ENCODE data around the gene MYCBP. TPM values are rescaled to one million over a fixed set of nuclear protein-coding genes. Genes with fewer than 3 reads are reported as not detected.
A peak's percentile ranks its signal among the peaks of the same experiment; 100 is the strongest.

The MYCBP gene
- total RNA-seq, 1 experiment from 2014 or later: 33.1 TPM

DNA sequence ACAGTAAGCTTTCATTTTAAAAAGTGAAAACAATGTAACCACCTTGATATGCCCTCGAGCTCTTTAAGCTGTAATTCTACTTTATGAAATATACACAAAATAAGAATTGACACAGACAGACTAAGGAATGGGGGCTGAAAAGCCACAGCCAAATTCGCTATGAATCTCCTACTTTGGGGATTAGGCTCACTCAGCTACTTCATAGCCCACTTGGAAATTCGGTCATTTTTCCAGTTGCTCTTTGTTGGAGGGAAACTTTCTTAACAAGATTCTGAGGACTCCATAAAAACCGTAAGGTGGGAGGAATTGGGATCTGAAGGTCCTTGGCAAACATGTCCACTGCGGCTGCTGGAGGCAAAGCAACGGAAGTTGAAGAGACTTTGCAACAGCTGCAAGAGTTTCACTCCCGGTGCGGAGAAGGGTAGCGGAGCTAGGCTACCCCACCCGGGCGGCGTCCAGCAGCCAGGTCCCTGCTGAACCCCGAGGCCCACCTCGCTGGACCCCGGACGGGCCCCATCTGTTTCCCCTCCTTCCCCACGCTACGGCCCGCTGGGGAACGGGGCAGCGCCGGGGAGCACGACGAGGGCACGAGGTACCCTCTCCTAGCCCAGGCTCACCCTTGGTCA is 634 bp downstream of the MYCBP start:
- Histone ChIP-seq H3K23ac (ENCODE audit: insufficient read length, low read depth, low read length) (no peak overlapping the region), H2BK15ac (ENCODE audit: low read depth, low read length) (no peak overlapping the region), H3K4ac (ENCODE audit: low read depth, low read length) (no peak overlapping the region), H3T11ph (ENCODE audit: low read length) (no peak overlapping the region), H3K79me2 (ENCODE audit: insufficient read depth, low read length) (no peaks in the 10 kb centered on the region), H3K27me3 (ENCODE audit: insufficient read depth, low read length) (no peaks in the 10 kb centered on the region), H2BK120ac (ENCODE audit: low read depth, low read length, poor library complexity, severe bottlenecking) (no peak overlapping the region), H3K9me3 (ENCODE audit: control insufficient read depth, low read depth, low read length) (no peaks in the 10 kb centered on the region), H4K8ac (replicated peaks; ENCODE audit: insufficient read length, low read depth, low read length) (no peak overlapping the region), H3K4me1 (ENCODE audit: insufficient read depth, low read length) (no peaks in the 10 kb centered on the region), H3K23me2 (ENCODE audit: insufficient read length, low read depth, low read length, poor library complexity, severe bottlenecking) (peaks cover 11% of the 10 kb centered on the region), H2BK12ac (ENCODE audit: insufficient read length, low read depth, low read length) (no peak overlapping the region), H3K56ac (ENCODE audit: insufficient read length, low read depth, low read length) (no peak overlapping the region), H2BK5ac (ENCODE audit: insufficient read length, low read length) (no peak overlapping the region), H2AFZ (ENCODE audit: low read length) (no peak overlapping the region), H3K14ac (ENCODE audit: insufficient read depth, low read length) (no peak overlapping the region), H3K4me2 (ENCODE audit: insufficient read depth, insufficient read length, low read length) (peak overlapping the region; percentile 71), H2BK20ac (ENCODE audit: low read depth, low read length, poor library complexity, severe bottlenecking) (no peak overlapping the region), H3K18ac (ENCODE audit: insufficient read length, low read depth, low read length) (no peak overlapping the region), H3K79me1 (ENCODE audit: insufficient read depth, low read depth, low read length, poor library complexity, severe bottlenecking) (no peaks in the 10 kb centered on the region), H4K5ac (ENCODE audit: insufficient read length, low read depth, low read length) (no peak overlapping the region), H4K20me1 (ENCODE audit: control insufficient read depth, insufficient read depth, insufficient read length) (no peaks in the 10 kb centered on the region), H4K91ac (ENCODE audit: insufficient read length, low read depth, low read length) (no peak overlapping the region), H2AK5ac (ENCODE audit: insufficient read length, low read length) (no peak overlapping the region), H3K27ac (ENCODE audit: insufficient read length, low read depth, low read length) (no peak overlapping the region), H3K9ac (ENCODE audit: extremely low read depth, insufficient read length, low read length) (peak overlapping the region; percentile 46)
- Mint-ChIP-seq H3K4me1 (peaks cover 13 to 18% of the 10 kb centered on the region in 2 experiments), H3K36me3 (ENCODE audit: insufficient read depth in 1 of 3, low read depth in 3 of 3) (peaks cover 0 to 2% (median 2%) of the 10 kb centered on the region in 3 experiments; a peak in 2 of 7 replicates), H3K9me3 (no peaks in the 10 kb centered on the region), H3K4me3 (peak overlapping the region; percentile 88 to 94), H3K27me3 (ENCODE audit: low read depth) (no peaks in the 10 kb centered on the region), H3K27ac (no peak overlapping the region)
- TF ChIP-seq, protein P1, sequence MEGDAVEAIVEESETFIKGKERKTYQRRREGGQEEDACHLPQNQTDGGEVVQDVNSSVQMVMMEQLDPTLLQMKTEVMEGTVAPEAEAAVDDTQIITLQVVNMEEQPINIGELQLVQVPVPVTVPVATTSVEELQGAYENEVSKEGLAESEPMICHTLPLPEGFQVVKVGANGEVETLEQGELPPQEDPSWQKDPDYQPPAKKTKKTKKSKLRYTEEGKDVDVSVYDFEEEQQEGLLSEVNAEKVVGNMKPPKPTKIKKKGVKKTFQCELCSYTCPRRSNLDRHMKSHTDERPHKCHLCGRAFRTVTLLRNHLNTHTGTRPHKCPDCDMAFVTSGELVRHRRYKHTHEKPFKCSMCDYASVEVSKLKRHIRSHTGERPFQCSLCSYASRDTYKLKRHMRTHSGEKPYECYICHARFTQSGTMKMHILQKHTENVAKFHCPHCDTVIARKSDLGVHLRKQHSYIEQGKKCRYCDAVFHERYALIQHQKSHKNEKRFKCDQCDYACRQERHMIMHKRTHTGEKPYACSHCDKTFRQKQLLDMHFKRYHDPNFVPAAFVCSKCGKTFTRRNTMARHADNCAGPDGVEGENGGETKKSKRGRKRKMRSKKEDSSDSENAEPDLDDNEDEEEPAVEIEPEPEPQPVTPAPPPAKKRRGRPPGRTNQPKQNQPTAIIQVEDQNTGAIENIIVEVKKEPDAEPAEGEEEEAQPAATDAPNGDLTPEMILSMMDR (conservative IDR thresholded peaks at IDR 0.05): no peak
- no peak for DNase-seq
- WGBS (ENCODE audit: extremely low coverage, insufficient read length, low lambda C conversion rate): no CpG with 5 or more reads among the region's 25 CpGs
